K562 (cell line): ENCODE results near the gene CARD8. TPM values are rescaled to one million over a fixed set of nuclear protein-coding genes. Genes with fewer than 3 reads are reported as not detected.

Experiments used
- ARNT ChIP-seq, 2 experiments: fragments of 450-650 bp; IDR thresholded peaks; 2 replicates each; pipeline ENCODE4 v1.6.1; 2016; ENCODE audit warnings: mild to moderate bottlenecking in 1 of 2
- CHD7 ChIP-seq: fragments of 200-600 bp; sonication (generic); IDR thresholded peaks from one replicate; pipeline ENCODE4 v1.6.1; 2012; ENCODE audit warnings: mild to moderate bottlenecking, low read depth, low read length, inconsistent platforms
- DLX4 ChIP-seq: fragments of 250-450 bp; sonication (Bioruptor Pico); IDR thresholded peaks from 2 replicates; pipeline ENCODE4 v1.6.1; 2021; ENCODE audit warnings: mild to moderate bottlenecking
- HDAC1 ChIP-seq, 2 experiments: fragments of 450-650 bp; IDR thresholded peaks; 2 replicates each; pipeline ENCODE4 v1.6.1; 2016 to 2017; ENCODE audit warnings: inconsistent platforms in 1 of 2, mild to moderate bottlenecking in 1 of 2, moderate library complexity in 1 of 2
- MED1 ChIP-seq: sonication (generic); formaldehyde crosslinking; IDR thresholded peaks from 2 replicates; pipeline ENCODE4 v1.8.1; 2023; ENCODE audit warnings: missing genetic modification reagents, borderline replicate concordance
- MNT ChIP-seq, 2 experiments: fragments of 450-650 bp; conservative IDR thresholded peaks; 2 replicates each; pipeline ENCODE4 v1.6.1; 2017; ENCODE audit warnings: mild to moderate bottlenecking in 2 of 2, moderate library complexity in 2 of 2
- NFIC ChIP-seq: fragments of 450-650 bp; IDR thresholded peaks from 2 replicates; pipeline ENCODE4 v1.6.1; 2017; ENCODE audit warnings: mild to moderate bottlenecking, inconsistent platforms
- NFYB ChIP-seq: IDR thresholded peaks from 2 replicates; pipeline ENCODE4 v1.6.1; 2011; ENCODE audit warnings: mild to moderate bottlenecking, moderate library complexity; ENCODE audit not compliant: insufficient read length; ENCODE audit errors: extremely low read depth
- PTRF ChIP-seq: fragments of 450-650 bp; IDR thresholded peaks from 2 replicates; pipeline ENCODE4 v1.6.1; 2016; ENCODE audit warnings: mild to moderate bottlenecking, missing genetic modification characterization, missing compliant biosample characterization
- SIRT6 ChIP-seq: IDR thresholded peaks from one replicate; pipeline ENCODE4 v1.6.1; 2012; ENCODE audit warnings: low read depth, mild to moderate bottlenecking, control low read depth, inconsistent platforms, low read length, moderate library complexity
- ZBTB9 ChIP-seq: fragments of 450-650 bp; formaldehyde crosslinking; IDR thresholded peaks from 2 replicates; pipeline ENCODE4 v1.4.0; 2020; ENCODE audit warnings: mild to moderate bottlenecking, moderate library complexity
- polyA plus RNA-seq, 8 experiments: library from polyadenylated mRNA; depleted of rRNA in 4 of 8; stranded (reverse) in 5 of 8; unstranded in 3 of 8; fragments of >200 nt; fragmentation: Nextera tagmentation in 2 of 8; fragmentation: Illumina TruSeq in 1 of 8; extraction: Ambion mirVana in 2 of 8; extraction: Trizol in 1 of 8; gene quantifications; 2 replicates each; pipeline versions ENCODE4 v1.2.1 to v1.2.3, GENCODE V29; 2011 to 2014; ENCODE audit warnings: inconsistent platforms in 1 of 8, missing spikeins in 1 of 8
- total RNA-seq, 7 experiments: library from RNA; depleted of rRNA in 6 of 7; stranded (reverse); fragments of >200 nt in 6 of 7; fragmentation: Illumina TruSeq in 2 of 7; extraction: Trizol in 2 of 7; gene quantifications; 2 replicates each; pipeline versions ENCODE4 v1.2.1 to v1.2.3, GENCODE V29; 2011 to 2021; ENCODE audit warnings: low replicate concordance in 1 of 7

CARD8 gene
- total and polyA plus RNA-seq, 9 of the 15 experiments (the other 6 are each of a cell fraction or from before 2014, with no cell fraction given) = 11.5 to 26.4 (median 20.8) TPM

GRCh38 chr19:48254529-48254970 lies 1.2 kb downstream of the CARD8 start (continued):
- TF ChIP-seq CHD7 = no peak
- TF ChIP-seq HDAC1 (IDR thresholded peaks at IDR 0.05) = peak in 1 of 2 experiments; percentile 16; a peak in 1 of 4 replicates
- TF ChIP-seq SIRT6 = no peak
- TF ChIP-seq PTRF (tag) = peak; percentile 97
- no peak for TF ChIP-seq MNT (conservative IDR thresholded peaks at IDR 0.05)
- TF ChIP-seq ARNT (IDR thresholded peaks at IDR 0.05) = no peak
- TF ChIP-seq MED1 = no peak
- TF ChIP-seq NFYB = no peak
- 0 out of 2 replicates have a peak, but pooled peaks have one; percentile 74 for TF ChIP-seq DLX4 (CRISPR knock-in tag)
- peak; percentile 97 for TF ChIP-seq ZBTB9
- TF ChIP-seq NFIC = no peak
